OCI-LY1 (cell line): ENCODE measurements around the gene VARS2.

Experiments used
- H2AFZ ChIP-seq: fragments of 200-600 bp; sonication (generic), shearing (Covaris generic); 2 replicates; pipeline ENCODE4 v1.6.0; 2014; ENCODE audit warnings: antibody characterized with exemption, mild to moderate bottlenecking, low read length
- H3F3A ChIP-seq: fragments of 200-600 bp; sonication (generic), shearing (Covaris generic); 2 replicates; pipeline ENCODE4 v1.6.0; 2014; ENCODE audit warnings: mild to moderate bottlenecking, antibody characterized with exemption, low read length, moderate library complexity; ENCODE audit not compliant: insufficient read depth
- H3K27ac ChIP-seq: fragments of 200-600 bp; sonication (generic); 2 replicates; pipeline ENCODE4 v1.5.1; 2014; ENCODE audit warnings: low read length, mixed run types, mild to moderate bottlenecking, low read depth; ENCODE audit not compliant: poor library complexity, severe bottlenecking
- H3K27me3 ChIP-seq: fragments of 200-600 bp; sonication (generic); 2 replicates; pipeline ENCODE4 v1.6.0; 2014; ENCODE audit warnings: antibody characterized with exemption, mild to moderate bottlenecking, low read length, moderate library complexity; ENCODE audit not compliant: insufficient read depth
- H3K36me3 ChIP-seq: fragments of 200-600 bp; sonication (generic); 2 replicates; pipeline ENCODE4 v1.6.1; 2014; ENCODE audit warnings: mild to moderate bottlenecking, antibody characterized with exemption, low read length, moderate library complexity, mixed read lengths; ENCODE audit not compliant: insufficient read depth
- H3K4me1 ChIP-seq: fragments of 200-600 bp; sonication (generic); 2 replicates; pipeline ENCODE4 v1.5.1; 2014; ENCODE audit warnings: mild to moderate bottlenecking, low read length, moderate library complexity; ENCODE audit not compliant: insufficient read depth, severe bottlenecking
- H3K4me2 ChIP-seq: fragments of 200-600 bp; sonication (generic), shearing (Covaris generic); 2 replicates; pipeline ENCODE4 v1.6.1; 2014; ENCODE audit warnings: low read length
- H3K4me3 ChIP-seq: fragments of 200-600 bp; sonication (generic); 2 replicates; pipeline ENCODE4 v1.5.1; 2014; ENCODE audit warnings: low read length, low read depth, mild to moderate bottlenecking, mixed read lengths; ENCODE audit not compliant: poor library complexity, severe bottlenecking
- H3K79me2 ChIP-seq: fragments of 200-600 bp; shearing (Covaris generic); 2 replicates; pipeline ENCODE4 v1.6.1; 2016; ENCODE audit warnings: mixed run types, low read length, mixed read lengths; ENCODE audit not compliant: insufficient read depth
- H3K9ac ChIP-seq: fragments of 200-600 bp; sonication (generic), shearing (Covaris generic); 2 replicates; pipeline ENCODE4 v1.6.1; 2014; ENCODE audit warnings: mild to moderate bottlenecking, low read length, mixed read lengths
- H3K9me2 ChIP-seq: fragments of 200-600 bp; sonication (generic), shearing (Covaris generic); 2 replicates; pipeline ENCODE4 v1.6.1; 2014; ENCODE audit warnings: low read depth, mild to moderate bottlenecking, low read length, mixed read lengths
- H3K9me3 ChIP-seq: fragments of 200-600 bp; shearing (Covaris generic); 2 replicates; pipeline ENCODE4 v1.6.1; 2014; ENCODE audit warnings: low read length, mixed read lengths
- H4K20me1 ChIP-seq: fragments of 200-600 bp; sonication (generic), shearing (Covaris generic); 2 replicates; pipeline ENCODE4 v1.6.0; 2016; ENCODE audit warnings: mild to moderate bottlenecking, low read length; ENCODE audit not compliant: insufficient read depth
- CTCF ChIP-seq: fragments of 200-600 bp; sonication (generic), shearing (Covaris generic); IDR thresholded peaks from 2 replicates; pipeline ENCODE4 v1.5.1; 2017; ENCODE audit warnings: mild to moderate bottlenecking, antibody characterized with exemption, low read length, moderate library complexity, mixed read lengths
- EZH2 ChIP-seq: fragments of 200-600 bp; sonication (generic), shearing (Covaris generic); IDR thresholded peaks from 2 replicates; pipeline ENCODE4 v1.8.0; 2017; ENCODE audit warnings: borderline replicate concordance, mixed run types, mild to moderate bottlenecking, antibody characterized with exemption, low read length, moderate library complexity, mixed read lengths

The VARS2 gene

GRCh38 chr6:30931969-30932645, 18.1 kb downstream of the VARS2 start, which contains the start of gene SFTA2:
Gene SFTA2 (minus strand): TSS chr6:30932170. CDS start chr6:30932096, 74 bp downstream.
- no peaks in the 10 kb centered on the region for H3F3A ChIP-seq
- no peaks in the 10 kb centered on the region for H3K4me1 ChIP-seq
- no peak for TF ChIP-seq CTCF
- no peak for TF ChIP-seq EZH2
- no peaks in the 10 kb centered on the region for H4K20me1 ChIP-seq
- no peaks in the 10 kb centered on the region for H3K9me2 ChIP-seq
- no peak within 1 kb of the TSS for H3K4me3 ChIP-seq
- H3K27ac ChIP-seq = no peak within 1 kb of the TSS
- no peaks in the 10 kb centered on the region for H3K79me2 ChIP-seq
- H3K4me2 ChIP-seq = no peak within 1 kb of the TSS
- no peak within 1 kb of the TSS for H3K9ac ChIP-seq
- no peaks in the 10 kb centered on the region for H3K9me3 ChIP-seq
- H2AFZ ChIP-seq = no peak within 1 kb of the TSS
- H3K36me3 ChIP-seq = peaks cover 19% of the 10 kb centered on the region
- H3K27me3 ChIP-seq = no peaks in the 10 kb centered on the region

- TF ChIP-seq EZH2 (no peak), CTCF (no peak)
- peaks cover 12% of the 10 kb centered on the region for H3K36me3 ChIP-seq
- no peaks in the 10 kb centered on the region for H3F3A ChIP-seq
- H3K9me3 ChIP-seq = no peaks in the 10 kb centered on the region
- H4K20me1 ChIP-seq = no peaks in the 10 kb centered on the region
- H3K9ac ChIP-seq = no peak overlapping the region
- no peak overlapping the region for H3K27ac ChIP-seq
- H3K4me3 ChIP-seq = no peak overlapping the region
- no peaks in the 10 kb centered on the region for H3K4me1 ChIP-seq
- H3K79me2 ChIP-seq = no peaks in the 10 kb centered on the region
- no peaks in the 10 kb centered on the region for H3K27me3 ChIP-seq
- H3K9me2 ChIP-seq = no peaks in the 10 kb centered on the region
- no peak overlapping the region for H3K4me2 ChIP-seq
- no peak overlapping the region for H2AFZ ChIP-seq
Observed at GRCh38 chr6:30932665-30933365, 18.8 kb downstream of the VARS2 start.

GRCh38 chr6:30935018-30935417, 21.0 kb downstream of the VARS2 start:
- H3K27ac ChIP-seq = no peak overlapping the region
- no peak overlapping the region for H2AFZ ChIP-seq
- H3F3A ChIP-seq = no peaks in the 10 kb centered on the region
- H3K4me1 ChIP-seq = no peaks in the 10 kb centered on the region
- no peaks in the 10 kb centered on the region for H3K79me2 ChIP-seq
- H3K4me3 ChIP-seq = no peak overlapping the region
- H3K9ac ChIP-seq = no peak overlapping the region
- H3K4me2 ChIP-seq = no peak overlapping the region
- H4K20me1 ChIP-seq = no peaks in the 10 kb centered on the region
- H3K9me3 ChIP-seq = no peaks in the 10 kb centered on the region
- no peaks in the 10 kb centered on the region for H3K36me3 ChIP-seq
- TF ChIP-seq CTCF (no peak), EZH2 (no peak)
- no peaks in the 10 kb centered on the region for H3K27me3 ChIP-seq
- no peaks in the 10 kb centered on the region for H3K9me2 ChIP-seq
